T-helper 1 cell treated with Interleukin-12 subunit alpha and Interleukin-12 subunit beta and Interleukin-4 antibody, amounts not matched to agents 30 μg/mL and 1 μg/mL, for 36 hours (primary cell): Measurements from ENCODE around the gene STK33.

ENCODE experiments used
- H3K27ac Mint-ChIP-seq: one replicate; pipeline ENCODE4 v1.8.0; 2021; ENCODE audit warnings: mild to moderate bottlenecking, mixed read lengths
- H3K27me3 Mint-ChIP-seq: one replicate; pipeline ENCODE4 v1.8.0; 2021; ENCODE audit warnings: low read depth, mixed read lengths
- H3K36me3 Mint-ChIP-seq: one replicate; pipeline ENCODE4 v1.8.0; 2021; ENCODE audit warnings: low read depth, mixed read lengths
- H3K4me1 Mint-ChIP-seq: one replicate; pipeline ENCODE4 v1.8.0; 2021; ENCODE audit warnings: low read depth, mixed read lengths
- H3K4me3 Mint-ChIP-seq: one replicate; pipeline ENCODE4 v1.8.0; 2021; ENCODE audit warnings: mild to moderate bottlenecking, moderate library complexity, mixed read lengths
- H3K9me3 Mint-ChIP-seq: one replicate; pipeline ENCODE4 v1.8.0; 2021; ENCODE audit warnings: mixed read lengths

STK33 gene

GRCh38 chr11:8613036-8613435 lies 19.0 kb upstream of the STK33 start:
- Mint-ChIP-seq H3K27me3 (no peaks in the 10 kb centered on the region), H3K4me1 (peaks cover 11% of the 10 kb centered on the region), H3K4me3 (no peak overlapping the region), H3K27ac (no peak overlapping the region), H3K9me3 (no peaks in the 10 kb centered on the region), H3K36me3 (peaks cover 5% of the 10 kb centered on the region)

GRCh38 chr11:8612522-8612921 lies 18.5 kb upstream of the STK33 start:
- Mint-ChIP-seq H3K27me3 (no peaks in the 10 kb centered on the region), H3K36me3 (peaks cover 5% of the 10 kb centered on the region), H3K27ac (no peak overlapping the region), H3K4me1 (peaks cover 11% of the 10 kb centered on the region), H3K9me3 (no peaks in the 10 kb centered on the region), H3K4me3 (no peak overlapping the region)

GRCh38 chr11:8610532-8611116 lies 16.6 kb upstream of the STK33 start:
- Mint-ChIP-seq H3K9me3 (no peaks in the 10 kb centered on the region), H3K27me3 (peaks cover 12% of the 10 kb centered on the region), H3K36me3 (no peaks in the 10 kb centered on the region), H3K27ac (peak overlapping the region; percentile 74), H3K4me3 (no peak overlapping the region), H3K4me1 (peaks cover 11% of the 10 kb centered on the region)

- Mint-ChIP-seq H3K27ac (no peak overlapping the region), H3K4me3 (no peak overlapping the region)
Observed at GRCh38 chr11:8608652-8609051, 14.6 kb upstream of the STK33 start.

GRCh38 chr11:8605971-8606563 lies 12.0 kb upstream of the STK33 start:
- no peak overlapping the region for H3K4me3 Mint-ChIP-seq
- peaks cover 26% of the 10 kb centered on the region for H3K27me3 Mint-ChIP-seq
- peaks cover 10% of the 10 kb centered on the region for H3K4me1 Mint-ChIP-seq
- no peaks in the 10 kb centered on the region for H3K36me3 Mint-ChIP-seq
- no peak overlapping the region for H3K27ac Mint-ChIP-seq
- H3K9me3 Mint-ChIP-seq = no peaks in the 10 kb centered on the region

More at GRCh38 chr11:8608652-8609051, 14.6 kb upstream of the STK33 start:
- H3K36me3 Mint-ChIP-seq = no peaks in the 10 kb centered on the region
- peaks cover 11% of the 10 kb centered on the region for H3K4me1 Mint-ChIP-seq
- peaks cover 20% of the 10 kb centered on the region for H3K27me3 Mint-ChIP-seq
- no peaks in the 10 kb centered on the region for H3K9me3 Mint-ChIP-seq

GRCh38 chr11:8604078-8604723 lies 10.2 kb upstream of the STK33 start:
- no peak overlapping the region for H3K4me3 Mint-ChIP-seq
- H3K27me3 Mint-ChIP-seq = peaks cover 27% of the 10 kb centered on the region
- no peaks in the 10 kb centered on the region for H3K9me3 Mint-ChIP-seq
- H3K4me1 Mint-ChIP-seq = no peaks in the 10 kb centered on the region
- no peaks in the 10 kb centered on the region for H3K36me3 Mint-ChIP-seq
- H3K27ac Mint-ChIP-seq = no peak overlapping the region

- H3K27me3 Mint-ChIP-seq = peaks cover 32% of the 10 kb centered on the region
- no peak overlapping the region for H3K4me3 Mint-ChIP-seq
- H3K36me3 Mint-ChIP-seq = no peaks in the 10 kb centered on the region
- no peaks in the 10 kb centered on the region for H3K4me1 Mint-ChIP-seq
- no peaks in the 10 kb centered on the region for H3K9me3 Mint-ChIP-seq
- no peak overlapping the region for H3K27ac Mint-ChIP-seq
Observed at GRCh38 chr11:8603696-8604077, 9.7 kb upstream of the STK33 start.

GRCh38 chr11:8601376-8602133 lies 7.5 kb upstream of the STK33 start:
- H3K27me3 Mint-ChIP-seq = peaks cover 49% of the 10 kb centered on the region
- H3K9me3 Mint-ChIP-seq = no peaks in the 10 kb centered on the region
- H3K4me3 Mint-ChIP-seq = no peak overlapping the region
- H3K27ac Mint-ChIP-seq = no peak overlapping the region
- H3K4me1 Mint-ChIP-seq = no peaks in the 10 kb centered on the region
- no peaks in the 10 kb centered on the region for H3K36me3 Mint-ChIP-seq

- Mint-ChIP-seq H3K4me3 (no peak overlapping the region), H3K9me3 (no peaks in the 10 kb centered on the region), H3K4me1 (peaks cover 3% of the 10 kb centered on the region), H3K27ac (no peak overlapping the region), H3K27me3 (peaks cover 57% of the 10 kb centered on the region), H3K36me3 (no peaks in the 10 kb centered on the region)
Observed at GRCh38 chr11:8598506-8598905, 4.5 kb upstream of the STK33 start.

- no peak overlapping the region for H3K4me3 Mint-ChIP-seq
- peaks cover 69% of the 10 kb centered on the region for H3K27me3 Mint-ChIP-seq
- H3K27ac Mint-ChIP-seq = no peak overlapping the region
- H3K36me3 Mint-ChIP-seq = no peaks in the 10 kb centered on the region
- H3K9me3 Mint-ChIP-seq = no peaks in the 10 kb centered on the region
- peaks cover 3% of the 10 kb centered on the region for H3K4me1 Mint-ChIP-seq
Observed at GRCh38 chr11:8597182-8597581, 3.2 kb upstream of the STK33 start.

GRCh38 chr11:8596504-8597046 lies 2.5 kb upstream of the STK33 start:
- Mint-ChIP-seq H3K4me1 (peaks cover 3% of the 10 kb centered on the region), H3K27ac (no peak overlapping the region), H3K4me3 (no peak overlapping the region), H3K36me3 (no peaks in the 10 kb centered on the region), H3K9me3 (no peaks in the 10 kb centered on the region), H3K27me3 (peaks cover 72% of the 10 kb centered on the region)

GRCh38 chr11:8593455-8593854 lies 573 bp downstream of the STK33 start:
- peak overlapping the region; percentile 72 for H3K4me3 Mint-ChIP-seq
- no peaks in the 10 kb centered on the region for H3K9me3 Mint-ChIP-seq
- peaks cover 3% of the 10 kb centered on the region for H3K4me1 Mint-ChIP-seq
- no peaks in the 10 kb centered on the region for H3K36me3 Mint-ChIP-seq
- H3K27ac Mint-ChIP-seq = no peak overlapping the region
- H3K27me3 Mint-ChIP-seq = peaks cover 82% of the 10 kb centered on the region

GRCh38 chr11:8587915-8588314 lies 6.1 kb downstream of the STK33 start:
- Mint-ChIP-seq H3K27me3 (peaks cover 37% of the 10 kb centered on the region), H3K9me3 (no peaks in the 10 kb centered on the region), H3K27ac (no peak overlapping the region), H3K4me1 (no peaks in the 10 kb centered on the region), H3K4me3 (no peak overlapping the region), H3K36me3 (no peaks in the 10 kb centered on the region)

- no peaks in the 10 kb centered on the region for H3K9me3 Mint-ChIP-seq
- no peak overlapping the region for H3K27ac Mint-ChIP-seq
- H3K36me3 Mint-ChIP-seq = no peaks in the 10 kb centered on the region
Observed at GRCh38 chr11:8586805-8587204, 7.2 kb downstream of the STK33 start.

More at GRCh38 chr11:8586805-8587204, 7.2 kb downstream of the STK33 start:
- peaks cover 31% of the 10 kb centered on the region for H3K27me3 Mint-ChIP-seq
- H3K4me1 Mint-ChIP-seq = no peaks in the 10 kb centered on the region
- no peak overlapping the region for H3K4me3 Mint-ChIP-seq
